Upper lobe of right lung (tissue), 1 donor: Measurements from ENCODE around the gene PAQR5. TPM values are rescaled to one million over a fixed set of nuclear protein-coding genes. Genes with fewer than 3 reads are reported as not detected.
A peak's percentile ranks its signal among the peaks of the same experiment; 100 is the strongest.

Experiments used
- ATAC-seq: fragments of 200-7000 bp; cut with Tn5 transposase; one replicate; pipeline ENCODE4 v1.9.1; 2020; ENCODE audit warnings: mild to moderate bottlenecking, moderate library complexity
- DNase-seq: peaks from one replicate; pipeline ENCODE4 v3.0.0-alpha.2; 2020
- H3K27ac ChIP-seq: fragments of 200-600 bp; one replicate; pipeline ENCODE4 v1.8.0; 2022
- H3K27me3 ChIP-seq: fragments of 200-600 bp; one replicate; pipeline ENCODE4 v1.8.0; 2022; ENCODE audit warnings: mild to moderate bottlenecking
- H3K36me3 ChIP-seq: fragments of 200-600 bp; one replicate; pipeline ENCODE4 v1.8.0; 2022
- H3K4me1 ChIP-seq: fragments of 200-600 bp; one replicate; pipeline ENCODE4 v1.8.0; 2022
- H3K4me3 ChIP-seq: fragments of 200-600 bp; one replicate; pipeline ENCODE4 v1.8.0; 2022; ENCODE audit warnings: mild to moderate bottlenecking
- H3K9me3 ChIP-seq: fragments of 200-600 bp; one replicate; pipeline ENCODE4 v1.8.0; 2022
- CTCF ChIP-seq: fragments of 200-600 bp; IDR thresholded peaks from one replicate; pipeline ENCODE4 v1.8.0; 2022; ENCODE audit warnings: antibody characterized with exemption
- intact Hi-C: fragments of 100-400 bp; cut with DNase I; formaldehyde crosslinking; loops from one replicate; pipeline ENCODE4 v1.11.0; 2022
- total RNA-seq: library from RNA; stranded (reverse); fragmentation: NEBNext Ultra II Directional; extraction: Animal tissue kit (Norgen Biotek cat#: 25700); gene quantifications from one replicate; pipeline ENCODE4 v1.2.1, GENCODE V29; 2021
- donor health status: DM: no; HTN: yes; CAD: no; lungs with severe emphysema.

The PAQR5 gene
- total RNA-seq, 1 donor from 2014 or later, result 37.9 TPM

- Histone ChIP-seq H3K4me1 (peaks cover 8% of the 10 kb centered on the region), H3K27me3 (no peaks in the 10 kb centered on the region), H3K27ac (no peak overlapping the region), H3K36me3 (no peaks in the 10 kb centered on the region), H3K9me3 (no peaks in the 10 kb centered on the region), H3K4me3 (no peak overlapping the region)
- ATAC-seq (no peak), DNase-seq (peak; percentile 43)
- no peak for TF ChIP-seq CTCF
- intact Hi-C loops, result no loop called here
These were observed 9.2 kb downstream of the PAQR5 start for GRCh38 chr15:69307939-69308338.

- no peak for ATAC-seq
- intact Hi-C loops, result no loop called here
- peak; percentile 41 for DNase-seq
- H3K4me3 ChIP-seq, result no peak overlapping the region
- no peak overlapping the region for H3K27ac ChIP-seq
- no peak for TF ChIP-seq CTCF
- no peaks in the 10 kb centered on the region for H3K36me3 ChIP-seq
- H3K27me3 ChIP-seq, result no peaks in the 10 kb centered on the region
- H3K4me1 ChIP-seq, result peaks cover 14% of the 10 kb centered on the region
- H3K9me3 ChIP-seq, result no peaks in the 10 kb centered on the region
These were observed 10.2 kb downstream of the PAQR5 start for GRCh38 chr15:69308949-69309348.

DNA sequence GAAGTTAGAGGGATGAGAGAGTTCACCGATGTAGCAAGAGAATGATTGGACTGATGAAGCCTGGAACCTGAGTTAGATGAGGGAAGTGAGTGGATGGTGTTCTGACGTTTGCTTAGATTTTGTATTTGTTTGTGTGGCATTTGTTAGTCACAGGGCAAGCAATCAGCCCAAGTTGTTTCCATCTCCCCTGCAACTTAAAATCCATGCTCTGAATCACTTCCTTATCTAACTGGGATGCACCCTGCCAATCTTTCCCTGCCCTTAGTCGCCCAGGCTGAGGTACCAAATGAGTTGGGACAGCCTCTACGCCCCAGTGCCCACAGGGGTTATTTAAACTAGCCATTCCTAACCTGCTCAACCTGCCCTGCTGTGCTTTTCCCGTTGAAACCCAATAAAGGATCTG lies 12.6 kb downstream of the PAQR5 start:
- Histone ChIP-seq H3K9me3 (no peaks in the 10 kb centered on the region), H3K4me3 (no peak overlapping the region), H3K36me3 (no peaks in the 10 kb centered on the region), H3K27ac (no peak overlapping the region), H3K4me1 (peaks cover 19% of the 10 kb centered on the region), H3K27me3 (no peaks in the 10 kb centered on the region)
- DNase-seq (peak; percentile 31), ATAC-seq (no peak)
- intact Hi-C loops, result no loop called here
- TF ChIP-seq CTCF, result no peak

DNA sequence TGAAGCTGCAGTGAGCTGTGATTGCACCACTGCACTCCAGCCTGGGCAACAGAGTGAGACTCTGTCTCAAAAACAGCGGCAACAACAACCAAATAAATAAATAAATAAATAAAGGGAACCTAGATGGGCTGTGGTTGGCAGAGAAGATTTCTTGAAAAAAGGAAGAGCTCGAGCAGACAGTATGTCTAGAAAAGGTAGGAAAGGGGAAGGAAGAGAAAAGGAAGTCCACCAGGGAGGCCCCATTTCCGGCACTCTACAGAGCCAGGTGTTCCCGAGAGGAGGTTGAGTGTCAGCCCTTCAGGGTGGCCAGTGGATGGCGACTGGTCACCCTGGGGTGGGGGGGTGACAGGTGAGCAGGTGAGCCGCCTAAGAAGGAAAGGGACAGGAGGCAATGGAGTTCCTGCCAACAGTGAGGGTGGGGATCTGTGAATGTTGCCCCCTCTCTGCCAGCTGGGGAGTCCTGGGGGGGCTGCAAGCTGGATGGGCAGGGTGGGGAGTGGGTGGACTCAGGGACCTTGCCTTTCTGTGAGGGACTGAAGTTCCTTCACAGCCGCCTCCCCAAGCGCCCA lies 14.8 kb downstream of the PAQR5 start:
- no peak for TF ChIP-seq CTCF
- peak; percentile 58 for DNase-seq
- Histone ChIP-seq H3K9me3 (no peaks in the 10 kb centered on the region), H3K36me3 (no peaks in the 10 kb centered on the region), H3K27me3 (no peaks in the 10 kb centered on the region), H3K27ac (no peak overlapping the region), H3K4me1 (peaks cover 13% of the 10 kb centered on the region), H3K4me3 (no peak overlapping the region)
- intact Hi-C loops, result no loop called here
- ATAC-seq, result peak; percentile 47

GRCh38 chr15:69314131-69314530 lies 15.4 kb downstream of the PAQR5 start:
- ATAC-seq, result peak; percentile 68
- Histone ChIP-seq H3K9me3 (no peaks in the 10 kb centered on the region), H3K27me3 (no peaks in the 10 kb centered on the region), H3K27ac (no peak overlapping the region), H3K36me3 (no peaks in the 10 kb centered on the region), H3K4me3 (no peak overlapping the region), H3K4me1 (peaks cover 13% of the 10 kb centered on the region)
- intact Hi-C loops, result no loop called here
- no peak for TF ChIP-seq CTCF
- DNase-seq, result peak; percentile 58

- no peak for ATAC-seq
- Histone ChIP-seq H3K27me3 (no peaks in the 10 kb centered on the region), H3K4me1 (peaks cover 15% of the 10 kb centered on the region), H3K4me3 (no peak overlapping the region), H3K36me3 (no peaks in the 10 kb centered on the region), H3K27ac (no peak overlapping the region), H3K9me3 (no peaks in the 10 kb centered on the region)
- TF ChIP-seq CTCF, result no peak
- intact Hi-C loops, result no loop called here
- peak; percentile 23 for DNase-seq
These were observed 16.0 kb downstream of the PAQR5 start for GRCh38 chr15:69314736-69315135.
